HepG2 (cell line): ENCODE data around the gene NEURL2. TPM values are rescaled to one million over a fixed set of nuclear protein-coding genes. Genes with fewer than 3 reads are reported as not detected.

Source experiments
- BCL6 ChIP-seq: IDR thresholded peaks from 2 replicates; pipeline ENCODE4 v1.6.1; 2016; ENCODE audit warnings: missing genetic modification reagents, missing compliant biosample characterization
- CAMTA2 ChIP-seq: sonication (generic); formaldehyde crosslinking; IDR thresholded peaks from 2 replicates; pipeline ENCODE4 v1.4.0; 2020; ENCODE audit warnings: mild to moderate bottlenecking, missing genetic modification reagents, borderline replicate concordance
- EED ChIP-seq: sonication (generic); formaldehyde crosslinking; IDR thresholded peaks from 2 replicates; pipeline ENCODE4 v1.5.0; 2020; ENCODE audit warnings: mild to moderate bottlenecking, missing genetic modification reagents
- GATAD2A ChIP-seq: IDR thresholded peaks from 2 replicates; pipeline ENCODE4 v1.6.1; 2016
- KAT7 ChIP-seq: IDR thresholded peaks from 2 replicates; pipeline ENCODE4 v1.6.1; 2018; ENCODE audit warnings: borderline replicate concordance, missing compliant biosample characterization
- KDM2A ChIP-seq: sonication (generic); formaldehyde crosslinking; IDR thresholded peaks from 2 replicates; pipeline ENCODE4 v1.4.0; 2020; ENCODE audit warnings: low read depth, missing genetic modification reagents, borderline replicate concordance
- MLXIP ChIP-seq: sonication (generic); formaldehyde crosslinking; IDR thresholded peaks from 2 replicates; pipeline ENCODE4 v1.9.0; 2021; ENCODE audit warnings: missing genetic modification reagents, borderline replicate concordance
- MTA1 ChIP-seq: sonication (generic); formaldehyde crosslinking; IDR thresholded peaks from 2 replicates; pipeline ENCODE4 v1.4.0; 2020; ENCODE audit warnings: missing genetic modification reagents, mild to moderate bottlenecking, borderline replicate concordance
- PHF5A ChIP-seq: IDR thresholded peaks from one replicate; pipeline ENCODE4 v1.6.1; 2018; ENCODE audit warnings: low read depth, missing genetic modification reagents; ENCODE audit not compliant: unreplicated experiment
- SALL2 ChIP-seq: sonication (generic); formaldehyde crosslinking; IDR thresholded peaks from 2 replicates; pipeline ENCODE4 v1.8.1; 2023; ENCODE audit warnings: mild to moderate bottlenecking, missing genetic modification reagents, inconsistent platforms
- SKI ChIP-seq: fragments of 450-650 bp; IDR thresholded peaks from one replicate; pipeline ENCODE4 v1.6.1; 2018; ENCODE audit warnings: mild to moderate bottlenecking; ENCODE audit not compliant: partially characterized antibody
- SOX5 ChIP-seq: IDR thresholded peaks from 2 replicates; pipeline ENCODE4 v1.6.1; 2016; ENCODE audit warnings: borderline replicate concordance
- SRY ChIP-seq: sonication (generic); formaldehyde crosslinking; IDR thresholded peaks from 2 replicates; pipeline ENCODE4 v1.8.0; 2022; ENCODE audit warnings: mild to moderate bottlenecking, missing genetic modification reagents
- TBX3 ChIP-seq: fragments of 450-650 bp; IDR thresholded peaks from 2 replicates; pipeline ENCODE4 v1.6.1; 2017; ENCODE audit warnings: antibody characterized with exemption, mild to moderate bottlenecking, inconsistent platforms, borderline replicate concordance
- ZFP90 ChIP-seq: sonication (generic); formaldehyde crosslinking; IDR thresholded peaks from 2 replicates; pipeline ENCODE4 v1.8.0; 2022; ENCODE audit warnings: missing genetic modification reagents, mild to moderate bottlenecking, inconsistent platforms, borderline replicate concordance
- ZMYM2 ChIP-seq: sonication (generic); formaldehyde crosslinking; IDR thresholded peaks from 2 replicates; pipeline ENCODE4 v1.8.0; 2022; ENCODE audit warnings: mild to moderate bottlenecking, missing genetic modification reagents
- ZNF333 ChIP-seq: sonication (generic); formaldehyde crosslinking; IDR thresholded peaks from 2 replicates; pipeline ENCODE4 v1.4.0; 2020; ENCODE audit warnings: mild to moderate bottlenecking, missing genetic modification reagents, borderline replicate concordance
- ZNF746 ChIP-seq: sonication (generic); formaldehyde crosslinking; IDR thresholded peaks from 2 replicates; pipeline ENCODE4 v1.8.0; 2022; ENCODE audit warnings: mild to moderate bottlenecking, missing genetic modification reagents
- polyA plus RNA-seq, 8 experiments: library from polyadenylated mRNA; depleted of rRNA in 3 of 8; stranded (reverse) in 7 of 8; unstranded in 1 of 8; fragments of >200 nt; fragmentation: Illumina TruSeq in 4 of 8; extraction: Trizol in 4 of 8; gene quantifications; 2 replicates each; pipeline versions ENCODE4 v1.2.1 to v1.2.3, GENCODE V29; 2011 to 2016; ENCODE audit warnings: low read depth in 4 of 8, missing spikeins in 1 of 8, mixed read lengths in 1 of 8; ENCODE audit not compliant: insufficient read depth in 1 of 8
- total RNA-seq, 5 experiments: library from RNA; depleted of rRNA; stranded (reverse); fragments of >200 nt; fragmentation: Illumina TruSeq; extraction: Trizol; gene quantifications; 2 replicates each; pipeline ENCODE4 v1.2.3, GENCODE V29; 2016; ENCODE audit warnings: low read depth in 1 of 5
- TF ChIP-seq, protein P1 (sequence below): sonication (generic); formaldehyde crosslinking; IDR thresholded peaks from 2 replicates; pipeline ENCODE4 v1.4.0; 2020; ENCODE audit warnings: missing genetic modification reagents, borderline replicate concordance
- TF ChIP-seq, protein P2 (sequence below): sonication (generic); formaldehyde crosslinking; IDR thresholded peaks from 2 replicates; pipeline ENCODE4 v1.4.0; 2020; ENCODE audit warnings: low read depth, missing genetic modification reagents
- TF ChIP-seq, protein P3 (sequence below): sonication (generic); formaldehyde crosslinking; IDR thresholded peaks from 2 replicates; pipeline ENCODE4 v1.5.0; 2020; ENCODE audit warnings: missing genetic modification reagents, mild to moderate bottlenecking, borderline replicate concordance

Gene NEURL2
- total and polyA plus RNA-seq, 2 of the 13 experiments (the other 11 are each of a cell fraction or from before 2014, with no cell fraction given), result 7.2 to 9.7 TPM

DNA sequence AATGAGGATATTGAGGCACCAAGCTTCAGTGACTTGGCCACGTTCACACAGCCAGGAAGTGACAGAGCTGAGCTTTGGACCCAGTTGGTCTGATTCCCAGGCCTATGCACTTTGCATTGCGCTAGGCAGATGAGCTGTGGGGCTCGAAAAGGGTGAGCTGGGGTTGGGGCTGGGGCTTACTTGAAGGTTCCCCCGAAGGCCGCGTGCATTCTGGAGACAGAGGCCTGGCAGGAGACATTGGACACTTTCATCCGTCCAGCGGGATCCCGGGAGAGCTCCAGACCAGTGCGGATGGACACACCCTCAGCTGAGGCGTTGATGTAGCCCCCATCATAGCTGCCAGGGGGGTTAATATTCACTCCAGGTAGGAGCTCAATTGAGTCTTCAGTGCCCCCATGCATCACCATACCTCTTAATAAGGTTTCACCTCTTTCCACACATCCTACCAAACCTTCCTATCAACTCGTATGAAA lies 18.4 kb upstream of the NEURL2 start (continued):
- peak; percentile 61; the same call in 1 of the 2 replicates for TF ChIP-seq CAMTA2 (CRISPR knock-in tag)
- 0 out of 2 replicates have a peak, but pooled peaks have one; percentile 59 for TF ChIP-seq SALL2 (CRISPR knock-in tag)
- TF ChIP-seq GATAD2A, result peak; percentile 84
- peak; percentile 23; the same call in 1 of the 2 replicates for TF ChIP-seq ZMYM2 (CRISPR knock-in tag)
- TF ChIP-seq ZFP90 (CRISPR knock-in tag), result 0 out of 2 replicates have a peak, but pooled peaks have one; percentile 47
- TF ChIP-seq, protein P1, sequence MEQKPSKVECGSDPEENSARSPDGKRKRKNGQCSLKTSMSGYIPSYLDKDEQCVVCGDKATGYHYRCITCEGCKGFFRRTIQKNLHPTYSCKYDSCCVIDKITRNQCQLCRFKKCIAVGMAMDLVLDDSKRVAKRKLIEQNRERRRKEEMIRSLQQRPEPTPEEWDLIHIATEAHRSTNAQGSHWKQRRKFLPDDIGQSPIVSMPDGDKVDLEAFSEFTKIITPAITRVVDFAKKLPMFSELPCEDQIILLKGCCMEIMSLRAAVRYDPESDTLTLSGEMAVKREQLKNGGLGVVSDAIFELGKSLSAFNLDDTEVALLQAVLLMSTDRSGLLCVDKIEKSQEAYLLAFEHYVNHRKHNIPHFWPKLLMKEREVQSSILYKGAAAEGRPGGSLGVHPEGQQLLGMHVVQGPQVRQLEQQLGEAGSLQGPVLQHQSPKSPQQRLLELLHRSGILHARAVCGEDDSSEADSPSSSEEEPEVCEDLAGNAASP (CRISPR knock-in tag), result peak; percentile 65
- peak; percentile 55; the same call in 1 of the 2 replicates for TF ChIP-seq SOX5 (CRISPR knock-in tag)
- no peak for TF ChIP-seq TBX3
- TF ChIP-seq BCL6 (CRISPR knock-in tag), result peak; percentile 52
- TF ChIP-seq EED (CRISPR knock-in tag), result no peak
- TF ChIP-seq, protein P2, sequence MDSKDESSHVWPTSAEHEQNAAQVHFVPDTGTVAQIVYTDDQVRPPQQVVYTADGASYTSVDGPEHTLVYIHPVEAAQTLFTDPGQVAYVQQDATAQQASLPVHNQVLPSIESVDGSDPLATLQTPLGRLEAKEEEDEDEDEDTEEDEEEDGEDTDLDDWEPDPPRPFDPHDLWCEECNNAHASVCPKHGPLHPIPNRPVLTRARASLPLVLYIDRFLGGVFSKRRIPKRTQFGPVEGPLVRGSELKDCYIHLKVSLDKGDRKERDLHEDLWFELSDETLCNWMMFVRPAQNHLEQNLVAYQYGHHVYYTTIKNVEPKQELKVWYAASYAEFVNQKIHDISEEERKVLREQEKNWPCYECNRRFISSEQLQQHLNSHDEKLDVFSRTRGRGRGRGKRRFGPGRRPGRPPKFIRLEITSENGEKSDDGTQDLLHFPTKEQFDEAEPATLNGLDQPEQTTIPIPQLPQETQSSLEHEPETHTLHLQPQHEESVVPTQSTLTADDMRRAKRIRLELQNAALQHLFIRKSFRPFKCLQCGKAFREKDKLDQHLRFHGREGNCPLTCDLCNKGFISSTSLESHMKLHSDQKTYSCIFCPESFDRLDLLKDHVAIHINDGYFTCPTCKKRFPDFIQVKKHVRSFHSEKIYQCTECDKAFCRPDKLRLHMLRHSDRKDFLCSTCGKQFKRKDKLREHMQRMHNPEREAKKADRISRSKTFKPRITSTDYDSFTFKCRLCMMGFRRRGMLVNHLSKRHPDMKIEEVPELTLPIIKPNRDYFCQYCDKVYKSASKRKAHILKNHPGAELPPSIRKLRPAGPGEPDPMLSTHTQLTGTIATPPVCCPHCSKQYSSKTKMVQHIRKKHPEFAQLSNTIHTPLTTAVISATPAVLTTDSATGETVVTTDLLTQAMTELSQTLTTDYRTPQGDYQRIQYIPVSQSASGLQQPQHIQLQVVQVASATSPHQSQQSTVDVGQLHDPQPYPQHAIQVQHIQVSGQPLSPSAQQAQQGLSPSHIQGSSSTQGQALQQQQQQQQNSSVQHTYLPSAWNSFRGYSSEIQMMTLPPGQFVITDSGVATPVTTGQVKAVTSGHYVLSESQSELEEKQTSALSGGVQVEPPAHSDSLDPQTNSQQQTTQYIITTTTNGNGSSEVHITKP (CRISPR knock-in tag), result no peak
- 0 out of 2 replicates have a peak, but pooled peaks have one; percentile 55 for TF ChIP-seq KAT7 (CRISPR knock-in tag)
- TF ChIP-seq ZNF333 (CRISPR knock-in tag), result 0 out of 2 replicates have a peak, but pooled peaks have one; percentile 12
- no peak for TF ChIP-seq MLXIP (CRISPR knock-in tag)
- TF ChIP-seq MTA1 (CRISPR knock-in tag), result peak; percentile 59; the same call in 1 of the 2 replicates
- TF ChIP-seq ZNF746 (CRISPR knock-in tag), result no peak
- TF ChIP-seq PHF5A (CRISPR knock-in tag), result peak; percentile 30
- TF ChIP-seq KDM2A (CRISPR knock-in tag), result peak; percentile 35; the same call in 1 of the 2 replicates
- TF ChIP-seq SRY (CRISPR knock-in tag), result peak; percentile 75; the same call in 1 of the 2 replicates
- TF ChIP-seq, protein P3, sequence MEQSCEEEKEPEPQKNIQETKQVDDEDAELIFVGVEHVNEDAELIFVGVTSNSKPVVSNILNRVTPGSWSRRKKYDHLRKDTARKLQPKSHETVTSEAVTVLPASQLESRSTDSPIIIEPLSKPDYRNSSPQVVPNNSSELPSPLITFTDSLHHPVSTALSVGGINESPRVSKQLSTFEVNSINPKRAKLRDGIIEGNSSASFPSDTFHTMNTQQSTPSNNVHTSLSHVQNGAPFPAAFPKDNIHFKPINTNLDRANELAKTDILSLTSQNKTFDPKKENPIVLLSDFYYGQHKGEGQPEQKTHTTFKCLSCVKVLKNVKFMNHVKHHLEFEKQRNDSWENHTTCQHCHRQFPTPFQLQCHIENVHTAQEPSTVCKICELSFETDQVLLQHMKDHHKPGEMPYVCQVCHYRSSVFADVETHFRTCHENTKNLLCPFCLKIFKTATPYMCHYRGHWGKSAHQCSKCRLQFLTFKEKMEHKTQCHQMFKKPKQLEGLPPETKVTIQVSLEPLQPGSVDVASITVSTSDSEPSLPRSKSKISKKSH (CRISPR knock-in tag), result peak; percentile 33; the same call in 1 of the 2 replicates
- TF ChIP-seq SKI, result peak; percentile 31
